Measurements from ENCODE around the gene TNFSF11.

Gene TNFSF11, protein sequence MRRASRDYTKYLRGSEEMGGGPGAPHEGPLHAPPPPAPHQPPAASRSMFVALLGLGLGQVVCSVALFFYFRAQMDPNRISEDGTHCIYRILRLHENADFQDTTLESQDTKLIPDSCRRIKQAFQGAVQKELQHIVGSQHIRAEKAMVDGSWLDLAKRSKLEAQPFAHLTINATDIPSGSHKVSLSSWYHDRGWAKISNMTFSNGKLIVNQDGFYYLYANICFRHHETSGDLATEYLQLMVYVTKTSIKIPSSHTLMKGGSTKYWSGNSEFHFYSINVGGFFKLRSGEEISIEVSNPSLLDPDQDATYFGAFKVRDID

DNA sequence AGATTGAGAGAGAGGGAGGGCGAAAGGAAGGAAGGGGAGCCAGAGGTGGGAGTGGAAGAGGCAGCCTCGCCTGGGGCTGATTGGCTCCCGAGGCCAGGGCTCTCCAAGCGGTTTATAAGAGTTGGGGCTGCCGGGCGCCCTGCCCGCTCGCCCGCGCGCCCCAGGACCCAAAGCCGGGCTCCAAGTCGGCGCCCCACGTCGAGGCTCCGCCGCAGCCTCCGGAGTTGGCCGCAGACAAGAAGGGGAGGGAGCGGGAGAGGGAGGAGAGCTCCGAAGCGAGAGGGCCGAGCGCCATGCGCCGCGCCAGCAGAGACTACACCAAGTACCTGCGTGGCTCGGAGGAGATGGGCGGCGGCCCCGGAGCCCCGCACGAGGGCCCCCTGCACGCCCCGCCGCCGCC, at the start of gene TNFSF11:
Gene TNFSF11 (plus strand): TSS at position 142 of the 400 bp plus-strand sequence. CDS start 152 bp downstream, at position 294.
- Histone ChIP-seq H3K9ac (ENCODE audit: low read length in 2 of 2) (no peak within 1 kb of the TSS), H3K36me3 (ENCODE audit: control insufficient read depth in 2 of 2, insufficient read depth in 2 of 2, low read length in 2 of 2) (no peaks in the 10 kb centered on the region), H3K9me3 (ENCODE audit: control insufficient read depth in 2 of 2, low read length in 2 of 2) (no peaks in the 10 kb centered on the region), H3K4me1 (ENCODE audit: control insufficient read depth, insufficient read depth, low read length) (peaks cover 3% of the 10 kb centered on the region), H3K27me3 (ENCODE audit: control insufficient read depth in 1 of 2, insufficient read depth in 2 of 2, low read length in 2 of 2) (peaks cover 22 to 32% of the 10 kb centered on the region in 2 donors), H3K27ac (ENCODE audit: low read length) (no peak within 1 kb of the TSS), H3K4me3 (ENCODE audit: low read length in 2 of 2) (peak within 1 kb of the TSS; percentile 26 to 56)

DNA sequence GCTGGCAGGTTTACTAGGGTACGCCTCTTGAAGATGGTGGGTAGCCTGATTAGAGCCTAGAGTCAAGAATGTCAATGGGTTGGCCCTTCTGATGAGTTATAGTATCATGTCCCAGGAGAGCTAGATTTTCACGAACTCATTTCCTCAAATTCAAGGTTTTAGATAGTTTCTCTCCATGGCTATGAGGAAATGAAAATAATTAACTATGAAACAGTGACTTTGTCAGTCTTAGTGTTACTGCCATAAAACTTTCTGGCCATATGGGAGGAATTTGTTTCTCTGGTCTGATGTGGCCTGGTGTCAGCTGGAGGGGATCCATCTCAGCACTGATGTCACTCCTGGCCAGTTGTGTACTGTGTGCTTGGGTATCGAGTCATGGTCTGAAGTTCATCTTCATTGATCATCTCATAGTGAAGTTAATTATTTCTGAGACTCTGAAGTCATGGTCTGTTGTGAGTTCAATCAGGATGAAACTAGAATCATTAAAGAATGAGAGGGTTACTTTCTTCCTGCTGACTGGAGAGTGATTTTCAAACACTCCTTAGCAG, 49.4 kb upstream of the TNFSF11 start:
- Histone ChIP-seq H3K9ac (ENCODE audit: low read length in 2 of 2) (no peak overlapping the region), H3K27me3 (ENCODE audit: control insufficient read depth in 1 of 2, insufficient read depth in 2 of 2, low read length in 2 of 2) (no peaks in the 10 kb centered on the region), H3K4me1 (ENCODE audit: control insufficient read depth, insufficient read depth, low read length) (no peaks in the 10 kb centered on the region), H3K27ac (ENCODE audit: low read length) (no peak overlapping the region), H3K9me3 (ENCODE audit: control insufficient read depth in 2 of 2, low read length in 2 of 2) (no peaks in the 10 kb centered on the region), H3K4me3 (ENCODE audit: low read length in 2 of 2) (no peak overlapping the region), H3K36me3 (ENCODE audit: control insufficient read depth in 2 of 2, insufficient read depth in 2 of 2, low read length in 2 of 2) (no peaks in the 10 kb centered on the region)

DNA sequence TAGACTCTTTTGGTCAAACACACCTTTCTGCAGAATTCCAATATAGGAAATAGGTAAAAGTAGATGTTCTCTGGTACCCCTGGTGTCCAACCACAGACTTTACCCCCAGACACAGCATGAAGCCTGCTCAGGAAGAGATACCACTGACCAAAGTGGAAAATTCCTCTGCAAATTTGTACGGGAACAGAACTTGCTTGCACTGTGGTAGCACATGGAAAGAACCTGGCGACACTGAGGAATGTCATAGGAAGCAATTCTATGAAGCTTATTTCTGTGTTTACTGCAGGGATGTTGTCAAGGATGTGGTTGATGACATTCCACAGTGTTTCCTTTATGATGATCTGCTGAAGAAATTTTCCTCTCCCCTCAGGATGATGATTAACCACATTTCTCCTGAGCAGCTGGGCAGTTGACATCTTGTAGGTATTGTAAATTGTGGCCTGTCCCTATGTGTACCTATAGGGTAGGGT, 48.9 kb upstream of the TNFSF11 start:
- Histone ChIP-seq H3K27ac (ENCODE audit: low read length) (no peak overlapping the region), H3K4me3 (ENCODE audit: low read length in 2 of 2) (no peak overlapping the region), H3K9me3 (ENCODE audit: control insufficient read depth in 2 of 2, low read length in 2 of 2) (no peaks in the 10 kb centered on the region), H3K9ac (ENCODE audit: low read length in 2 of 2) (no peak overlapping the region), H3K36me3 (ENCODE audit: control insufficient read depth in 2 of 2, insufficient read depth in 2 of 2, low read length in 2 of 2) (no peaks in the 10 kb centered on the region), H3K4me1 (ENCODE audit: control insufficient read depth, insufficient read depth, low read length) (no peaks in the 10 kb centered on the region), H3K27me3 (ENCODE audit: control insufficient read depth in 1 of 2, insufficient read depth in 2 of 2, low read length in 2 of 2) (no peaks in the 10 kb centered on the region)

DNA sequence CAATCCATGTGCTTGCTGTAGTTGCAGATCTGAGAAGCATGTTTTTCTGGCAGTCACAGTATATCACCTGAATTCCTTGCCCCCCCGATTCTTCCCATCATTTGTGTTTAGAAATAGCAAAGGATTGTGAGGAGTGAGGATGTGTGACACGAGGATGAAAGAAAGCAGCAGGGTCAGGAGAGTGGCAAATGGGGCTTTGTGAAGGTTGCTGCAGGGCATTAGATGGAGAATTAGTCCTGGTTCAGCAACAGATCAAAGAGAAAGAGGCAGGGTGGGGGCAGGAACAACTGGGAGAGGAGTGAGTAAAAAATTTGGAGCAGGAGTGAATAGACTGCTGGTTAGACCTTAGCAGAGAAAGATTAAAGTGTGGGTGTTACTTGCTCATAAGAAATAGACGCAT, 47.7 kb upstream of the TNFSF11 start:
- H3K4me1 ChIP-seq (ENCODE audit: control insufficient read depth, insufficient read depth, low read length): no peaks in the 10 kb centered on the region
- no peak overlapping the region for H3K4me3 ChIP-seq (ENCODE audit: low read length in 2 of 2)
- H3K9me3 ChIP-seq (ENCODE audit: control insufficient read depth in 2 of 2, low read length in 2 of 2): no peaks in the 10 kb centered on the region
- no peaks in the 10 kb centered on the region for H3K36me3 ChIP-seq (ENCODE audit: control insufficient read depth in 2 of 2, insufficient read depth in 2 of 2, low read length in 2 of 2)
- no peak overlapping the region for H3K9ac ChIP-seq (ENCODE audit: low read length in 2 of 2)
- H3K27me3 ChIP-seq (ENCODE audit: control insufficient read depth in 1 of 2, insufficient read depth in 2 of 2, low read length in 2 of 2): no peaks in the 10 kb centered on the region
- no peak overlapping the region for H3K27ac ChIP-seq (ENCODE audit: low read length)

DNA sequence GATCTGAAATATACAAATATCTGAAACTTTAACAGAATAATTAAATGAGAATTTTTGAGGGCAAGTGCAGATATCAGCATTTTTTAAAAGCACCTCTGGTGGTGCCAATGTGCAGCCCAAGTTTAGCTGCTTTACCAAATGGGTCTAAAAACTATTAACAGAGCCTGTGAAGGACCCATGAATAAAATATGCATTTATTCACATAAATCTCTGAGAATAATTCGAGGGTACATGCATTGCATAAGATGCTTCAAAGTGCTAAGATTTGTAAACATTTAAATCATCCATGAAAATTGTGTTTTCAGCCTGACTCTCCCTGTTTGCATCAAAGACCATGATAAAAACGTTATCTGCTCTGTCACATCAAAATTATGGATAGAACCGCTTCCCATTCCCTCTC, 47.1 kb upstream of the TNFSF11 start:
- no peaks in the 10 kb centered on the region for H3K27me3 ChIP-seq (ENCODE audit: control insufficient read depth in 1 of 2, insufficient read depth in 2 of 2, low read length in 2 of 2)
- H3K4me3 ChIP-seq (ENCODE audit: low read length in 2 of 2): no peak overlapping the region
- no peak overlapping the region for H3K27ac ChIP-seq (ENCODE audit: low read length)
- H3K4me1 ChIP-seq (ENCODE audit: control insufficient read depth, insufficient read depth, low read length): no peaks in the 10 kb centered on the region
- H3K36me3 ChIP-seq (ENCODE audit: control insufficient read depth in 2 of 2, insufficient read depth in 2 of 2, low read length in 2 of 2): no peaks in the 10 kb centered on the region
- no peak overlapping the region for H3K9ac ChIP-seq (ENCODE audit: low read length in 2 of 2)
- H3K9me3 ChIP-seq (ENCODE audit: control insufficient read depth in 2 of 2, low read length in 2 of 2): no peaks in the 10 kb centered on the region

DNA sequence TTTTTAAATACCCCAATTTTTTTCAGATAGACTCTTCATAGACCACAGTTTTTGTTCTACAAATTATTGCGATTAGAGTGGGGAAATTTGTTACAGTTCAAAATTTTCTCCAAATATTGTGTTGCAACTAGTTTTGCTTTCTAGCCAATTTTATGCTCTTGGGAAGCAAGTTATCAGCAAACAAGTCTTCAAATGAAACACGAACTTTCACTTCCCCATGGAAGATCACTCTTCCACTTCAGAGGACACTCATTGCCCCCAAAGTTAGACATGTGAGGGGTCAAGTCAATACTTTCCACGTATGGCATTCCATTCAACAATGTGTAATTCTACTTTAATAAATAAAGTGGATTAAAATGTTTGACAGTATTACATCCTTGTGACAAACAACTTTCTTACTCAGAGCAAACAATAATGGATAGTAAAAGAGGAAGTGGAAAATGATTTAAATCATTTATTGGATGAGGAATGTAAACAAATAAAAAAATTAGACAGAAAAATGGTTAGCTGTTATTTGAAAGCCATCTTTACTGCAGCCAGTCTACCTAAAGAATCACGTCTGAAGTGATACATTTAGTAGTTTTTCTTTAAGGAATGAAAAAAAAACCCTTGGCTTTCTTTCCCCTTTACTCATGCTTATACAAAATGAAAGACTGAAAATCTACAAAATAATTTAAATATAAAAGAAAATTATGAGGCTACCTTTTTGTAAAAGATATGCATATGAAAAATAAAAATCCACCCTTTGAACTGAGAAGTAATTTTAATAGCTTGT, 41.2 kb upstream of the TNFSF11 start:
- no peaks in the 10 kb centered on the region for H3K27me3 ChIP-seq (ENCODE audit: control insufficient read depth in 1 of 2, insufficient read depth in 2 of 2, low read length in 2 of 2)
- no peaks in the 10 kb centered on the region for H3K4me1 ChIP-seq (ENCODE audit: control insufficient read depth, insufficient read depth, low read length)
- no peaks in the 10 kb centered on the region for H3K9me3 ChIP-seq (ENCODE audit: control insufficient read depth in 2 of 2, low read length in 2 of 2)
- H3K27ac ChIP-seq (ENCODE audit: low read length): no peak overlapping the region
- no peaks in the 10 kb centered on the region for H3K36me3 ChIP-seq (ENCODE audit: control insufficient read depth in 2 of 2, insufficient read depth in 2 of 2, low read length in 2 of 2)
- H3K4me3 ChIP-seq (ENCODE audit: low read length in 2 of 2): no peak overlapping the region
- no peak overlapping the region for H3K9ac ChIP-seq (ENCODE audit: low read length in 2 of 2)

DNA sequence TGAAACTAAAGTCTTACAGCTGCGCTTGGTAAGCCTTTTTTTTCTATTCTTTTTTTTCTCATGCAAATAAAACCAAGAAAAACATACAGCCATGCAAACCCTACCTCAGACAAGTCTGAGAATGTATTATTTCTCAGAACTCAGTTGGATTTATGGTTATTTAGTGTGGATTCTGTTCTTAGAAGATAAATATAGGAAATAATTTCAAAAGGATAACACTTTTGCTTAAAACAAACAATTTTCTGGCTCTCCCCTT, 40.7 kb upstream of the TNFSF11 start:
- Histone ChIP-seq H3K27ac (ENCODE audit: low read length) (no peak overlapping the region), H3K4me1 (ENCODE audit: control insufficient read depth, insufficient read depth, low read length) (no peaks in the 10 kb centered on the region), H3K36me3 (ENCODE audit: control insufficient read depth in 2 of 2, insufficient read depth in 2 of 2, low read length in 2 of 2) (no peaks in the 10 kb centered on the region), H3K9me3 (ENCODE audit: control insufficient read depth in 2 of 2, low read length in 2 of 2) (no peaks in the 10 kb centered on the region), H3K9ac (ENCODE audit: low read length in 2 of 2) (no peak overlapping the region), H3K4me3 (ENCODE audit: low read length in 2 of 2) (no peak overlapping the region), H3K27me3 (ENCODE audit: control insufficient read depth in 1 of 2, insufficient read depth in 2 of 2, low read length in 2 of 2) (no peaks in the 10 kb centered on the region)

DNA sequence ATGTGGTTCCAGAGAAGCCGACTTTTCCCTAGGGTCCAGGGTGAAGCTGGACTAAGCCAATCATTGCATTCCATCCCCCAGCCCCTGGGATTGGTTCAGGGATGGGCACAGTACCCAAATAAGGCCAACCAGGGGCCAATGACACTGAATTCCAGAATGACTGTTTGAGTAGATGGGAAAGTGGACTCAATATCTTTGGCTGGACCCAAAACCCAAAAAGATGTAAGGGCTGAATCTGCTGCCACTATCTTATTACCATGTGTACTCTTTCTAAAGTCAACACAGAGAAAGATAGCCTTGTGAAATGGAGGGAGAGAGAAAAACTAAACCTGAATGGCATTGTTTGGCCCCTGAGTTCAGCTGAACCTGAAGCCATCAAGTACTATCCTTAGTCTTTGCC, 39.2 kb upstream of the TNFSF11 start:
- H3K4me1 ChIP-seq (ENCODE audit: control insufficient read depth, insufficient read depth, low read length): no peaks in the 10 kb centered on the region
- H3K27me3 ChIP-seq (ENCODE audit: control insufficient read depth in 1 of 2, insufficient read depth in 2 of 2, low read length in 2 of 2): no peaks in the 10 kb centered on the region
- H3K9me3 ChIP-seq (ENCODE audit: control insufficient read depth in 2 of 2, low read length in 2 of 2): no peaks in the 10 kb centered on the region
- H3K9ac ChIP-seq (ENCODE audit: low read length in 2 of 2): no peak overlapping the region
- no peaks in the 10 kb centered on the region for H3K36me3 ChIP-seq (ENCODE audit: control insufficient read depth in 2 of 2, insufficient read depth in 2 of 2, low read length in 2 of 2)
- no peak overlapping the region for H3K27ac ChIP-seq (ENCODE audit: low read length)
- no peak overlapping the region for H3K4me3 ChIP-seq (ENCODE audit: low read length in 2 of 2)

DNA sequence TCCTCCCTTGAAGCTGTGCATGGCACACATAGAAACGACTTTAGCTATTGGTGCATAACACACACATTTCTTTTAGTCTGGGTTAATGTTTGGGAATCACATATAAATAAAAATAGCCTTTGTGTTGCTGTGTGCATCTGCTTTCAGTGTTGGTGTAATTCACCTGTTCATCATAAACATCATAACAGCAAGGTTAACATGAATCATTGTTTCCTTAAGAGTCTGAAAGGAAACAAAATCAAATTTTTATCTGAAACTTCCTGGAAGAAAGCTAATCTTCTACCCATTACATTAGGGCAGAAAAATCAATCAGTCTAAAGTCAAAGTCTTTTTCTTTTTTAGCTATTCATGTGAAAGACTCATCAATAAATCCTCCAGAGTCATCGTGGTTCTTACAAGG, 35.0 kb upstream of the TNFSF11 start:
- no peak overlapping the region for H3K4me3 ChIP-seq (ENCODE audit: low read length in 2 of 2)
- H3K27me3 ChIP-seq (ENCODE audit: control insufficient read depth in 1 of 2, insufficient read depth in 2 of 2, low read length in 2 of 2): no peaks in the 10 kb centered on the region
- no peak overlapping the region for H3K27ac ChIP-seq (ENCODE audit: low read length)
- no peaks in the 10 kb centered on the region for H3K9me3 ChIP-seq (ENCODE audit: control insufficient read depth in 2 of 2, low read length in 2 of 2)
- H3K4me1 ChIP-seq (ENCODE audit: control insufficient read depth, insufficient read depth, low read length): no peaks in the 10 kb centered on the region
- H3K9ac ChIP-seq (ENCODE audit: low read length in 2 of 2): no peak overlapping the region
- no peaks in the 10 kb centered on the region for H3K36me3 ChIP-seq (ENCODE audit: control insufficient read depth in 2 of 2, insufficient read depth in 2 of 2, low read length in 2 of 2)

DNA sequence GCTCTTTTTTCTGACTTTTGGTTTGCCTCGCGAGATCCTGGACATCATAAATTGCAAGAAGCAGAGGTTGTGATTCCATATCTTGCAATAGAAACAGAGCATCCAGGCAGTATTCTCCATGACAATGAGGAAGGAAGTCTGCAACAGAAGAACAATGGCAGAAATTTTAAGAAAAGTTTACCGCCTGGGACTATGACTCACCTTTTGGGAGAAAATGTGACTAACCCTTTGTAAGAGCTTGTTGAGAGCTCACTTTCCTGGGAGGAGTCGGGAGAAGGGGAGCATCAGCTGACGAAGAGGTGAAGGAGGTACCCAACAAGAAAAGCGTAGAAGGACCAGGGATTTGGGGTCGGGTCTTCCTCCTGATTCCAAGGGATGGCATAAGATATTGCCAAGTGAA, 34.3 kb upstream of the TNFSF11 start:
- H3K4me3 ChIP-seq (ENCODE audit: low read length in 2 of 2): no peak overlapping the region
- H3K27ac ChIP-seq (ENCODE audit: low read length): no peak overlapping the region
- H3K4me1 ChIP-seq (ENCODE audit: control insufficient read depth, insufficient read depth, low read length): no peaks in the 10 kb centered on the region
- H3K9me3 ChIP-seq (ENCODE audit: control insufficient read depth in 2 of 2, low read length in 2 of 2): no peaks in the 10 kb centered on the region
- no peaks in the 10 kb centered on the region for H3K36me3 ChIP-seq (ENCODE audit: control insufficient read depth in 2 of 2, insufficient read depth in 2 of 2, low read length in 2 of 2)
- H3K9ac ChIP-seq (ENCODE audit: low read length in 2 of 2): no peak overlapping the region
- H3K27me3 ChIP-seq (ENCODE audit: control insufficient read depth in 1 of 2, insufficient read depth in 2 of 2, low read length in 2 of 2): no peaks in the 10 kb centered on the region
